Upper lobe of left lung (tissue), 4 donors: ENCODE measurements around the gene SETD2.

Experiments
- CTCF ChIP-seq, 6 experiments: fragments of 450-650 bp in 4 of 6; fragments of 200-600 bp in 2 of 6; sonication (generic) in 2 of 6; IDR thresholded peaks; one replicate each; pipeline ENCODE4 v1.5.1; 2016 to 2019; ENCODE audit warnings: antibody characterized with exemption in 6 of 6
- POLR2AphosphoS5 ChIP-seq, 2 donors: sonication (generic); formaldehyde crosslinking; IDR thresholded peaks; one replicate each; pipeline ENCODE4 v1.5.1; 2017; ENCODE audit warnings: antibody characterized with exemption in 2 of 2

GRCh38 chr3:47096959-47097358, 67.0 kb downstream of the SETD2 start:
- no peak for TF ChIP-seq POLR2AphosphoS5 (IDR thresholded peaks at IDR 0.05)
- no peak for TF ChIP-seq CTCF (IDR thresholded peaks at IDR 0.05)
